A204.1 (cell line): ENCODE data around the gene ZNF777.
"Not testable (repeated sequence)": the region's sequence is repeated elsewhere in the genome, so short reads cannot be mapped to it uniquely, and the experiment has no call there.

ENCODE experiments used
- FAIRE-seq: peaks from 2 replicates; lab custom pipeline; 2012; peaks lifted over from hg19 to GRCh38; lab: Jason Lieb, UNC

ZNF777 gene

GRCh38 chr7:149413083-149413482, 47.8 kb downstream of the ZNF777 start:
- FAIRE-seq = not testable (repeated sequence)

DNA sequence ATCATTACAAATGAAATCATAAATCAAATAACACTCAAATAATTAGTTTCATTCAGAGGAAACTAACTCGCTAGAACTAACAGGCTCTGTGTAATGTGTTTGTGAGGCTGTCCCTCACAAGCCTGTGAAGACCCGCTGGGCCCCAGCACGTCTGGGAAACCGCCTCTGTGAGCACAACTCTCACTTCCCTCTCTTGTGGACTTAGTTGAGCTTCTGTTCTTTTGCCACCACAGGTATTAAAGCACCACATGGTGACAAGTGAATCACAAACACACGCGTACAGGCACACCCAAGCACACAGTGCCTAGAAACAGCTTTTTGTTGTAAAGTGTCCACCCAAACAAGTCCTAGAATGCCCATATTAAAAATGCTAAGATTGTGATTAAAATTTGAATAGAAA, 51.0 kb downstream of the ZNF777 start:
- FAIRE-seq = no peak

DNA sequence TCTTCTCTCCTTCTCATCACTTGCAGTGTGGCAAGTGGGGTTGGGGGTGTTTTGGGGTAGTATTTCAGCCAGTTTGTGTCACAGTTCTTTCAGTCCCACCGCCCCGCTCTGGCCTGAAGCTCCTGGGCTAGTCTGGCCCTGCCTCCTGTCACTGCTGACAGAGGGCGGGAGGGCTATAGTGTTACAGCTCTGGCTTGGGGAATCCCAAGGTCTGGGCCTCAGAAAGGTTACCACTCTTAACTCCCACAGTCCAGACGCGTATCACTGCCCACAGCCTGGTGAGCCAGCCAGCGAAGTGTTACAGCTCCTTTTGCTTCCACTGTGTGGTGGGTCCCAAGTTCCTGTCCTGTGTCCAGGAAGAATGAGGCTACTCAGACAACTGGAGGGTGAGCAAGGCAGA, 56.0 kb downstream of the ZNF777 start:
- no peak for FAIRE-seq

GRCh38 chr7:149404396-149404795, 56.5 kb downstream of the ZNF777 start:
- FAIRE-seq = no peak

DNA sequence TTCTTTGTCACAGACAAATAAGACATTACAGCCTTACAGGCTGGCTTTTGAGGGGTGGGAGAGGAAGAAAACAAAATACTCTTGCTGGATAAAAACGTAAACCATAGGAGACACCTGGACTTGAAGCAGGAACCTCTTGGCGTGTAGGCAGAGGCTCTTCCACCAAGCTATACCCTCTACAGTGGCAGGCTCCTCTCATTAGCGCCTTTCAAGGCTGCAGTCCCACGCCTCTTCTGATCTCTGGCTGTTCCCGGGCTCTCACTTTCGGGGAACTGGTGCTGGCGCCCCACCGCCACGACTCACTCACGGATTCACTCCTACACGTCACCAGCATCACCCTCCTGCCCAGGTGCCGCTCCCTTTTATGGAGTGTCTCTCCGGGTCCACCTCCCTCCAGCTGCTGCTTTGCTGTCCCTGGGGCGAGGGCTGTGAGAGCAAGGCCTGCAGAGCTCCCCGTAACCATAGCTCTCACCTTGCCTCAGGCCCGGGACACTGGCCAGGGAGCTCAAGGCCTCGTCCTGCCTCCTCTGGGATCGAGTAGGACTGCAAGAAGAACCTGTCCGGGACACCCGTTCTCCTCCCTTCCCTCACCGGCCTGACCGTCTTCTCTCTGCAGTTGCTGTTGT, 62.6 kb downstream of the ZNF777 start:
- no peak for FAIRE-seq

- no peak for FAIRE-seq
Measured at GRCh38 chr7:149397470-149398043, 63.3 kb downstream of the ZNF777 start.

- not testable (repeated sequence) for FAIRE-seq
Measured at GRCh38 chr7:149388550-149389335, 72.1 kb downstream of the ZNF777 start.

DNA sequence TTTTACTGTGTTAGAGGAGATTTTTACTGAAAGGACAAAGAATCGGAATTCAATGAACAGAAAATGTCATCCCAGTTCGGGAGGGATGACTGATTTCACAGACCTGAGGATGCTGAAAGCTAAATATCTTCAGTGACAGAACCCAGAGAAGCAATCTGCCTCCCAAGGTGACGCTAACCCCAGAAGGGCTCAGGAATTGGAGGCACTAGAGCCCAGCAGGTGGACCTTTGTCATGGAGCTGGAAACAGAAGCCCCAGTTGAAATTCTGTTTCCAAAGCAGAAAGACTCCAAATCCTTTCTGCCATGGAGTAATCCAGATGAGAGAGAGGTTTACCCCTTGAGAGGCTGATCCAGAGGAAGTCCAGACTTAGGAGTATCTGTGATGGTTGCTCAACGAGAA, 74.3 kb downstream of the ZNF777 start:
- FAIRE-seq = not testable (repeated sequence)

DNA sequence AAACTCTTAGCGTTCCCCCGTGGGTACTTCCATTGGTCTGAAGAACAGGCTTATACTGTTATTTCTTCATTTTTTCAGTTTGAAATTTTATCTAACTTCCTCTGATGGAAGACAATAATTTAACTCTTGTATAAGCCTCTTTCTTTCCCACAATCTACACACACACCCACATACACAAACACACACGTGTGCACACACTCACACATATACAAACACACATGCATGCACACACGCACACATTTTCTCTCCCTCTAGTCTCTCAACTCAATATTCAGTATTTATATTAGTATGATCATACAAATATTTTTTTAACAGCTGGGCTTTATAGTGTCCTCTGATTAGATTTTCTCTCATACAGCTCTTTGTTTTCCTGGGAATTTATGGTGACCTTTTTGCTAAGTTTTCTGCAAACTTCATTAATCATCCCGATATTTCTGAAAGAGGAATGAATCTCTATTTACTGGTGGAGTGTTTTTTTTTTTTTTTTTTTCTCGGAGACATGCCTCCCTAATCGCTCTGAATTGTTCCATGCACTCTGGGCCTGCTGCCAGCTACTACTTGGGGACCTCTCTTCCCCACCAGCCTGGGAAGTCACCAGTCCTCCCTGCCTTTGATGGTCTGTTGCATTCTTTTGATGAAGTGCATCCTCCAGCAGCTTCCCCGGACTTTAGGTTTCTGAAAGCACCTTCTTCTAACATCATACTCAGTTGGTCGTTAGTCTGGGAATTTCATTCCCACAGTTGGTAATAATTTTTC, 75.5 kb downstream of the ZNF777 start:
- no peak for FAIRE-seq
